Measurements from ENCODE around the gene CEACAM20. TPM values are rescaled to one million over a fixed set of nuclear protein-coding genes. Genes with fewer than 3 reads are reported as not detected.
A peak's percentile ranks its signal among the peaks of the same experiment; 100 is the strongest.
"Not testable (repeated sequence)": the region's sequence is repeated elsewhere in the genome, so short reads cannot be mapped to it uniquely, and the experiment has no call there.

CEACAM20 gene
- total RNA-seq, 1 donor = not detected

GRCh38 chr19:44496711-44497110, 32.8 kb downstream of the CEACAM20 start:
- no peak overlapping the region for H3K4me3 ChIP-seq (ENCODE audit: low read depth, low read length)
- TF ChIP-seq, protein P1, sequence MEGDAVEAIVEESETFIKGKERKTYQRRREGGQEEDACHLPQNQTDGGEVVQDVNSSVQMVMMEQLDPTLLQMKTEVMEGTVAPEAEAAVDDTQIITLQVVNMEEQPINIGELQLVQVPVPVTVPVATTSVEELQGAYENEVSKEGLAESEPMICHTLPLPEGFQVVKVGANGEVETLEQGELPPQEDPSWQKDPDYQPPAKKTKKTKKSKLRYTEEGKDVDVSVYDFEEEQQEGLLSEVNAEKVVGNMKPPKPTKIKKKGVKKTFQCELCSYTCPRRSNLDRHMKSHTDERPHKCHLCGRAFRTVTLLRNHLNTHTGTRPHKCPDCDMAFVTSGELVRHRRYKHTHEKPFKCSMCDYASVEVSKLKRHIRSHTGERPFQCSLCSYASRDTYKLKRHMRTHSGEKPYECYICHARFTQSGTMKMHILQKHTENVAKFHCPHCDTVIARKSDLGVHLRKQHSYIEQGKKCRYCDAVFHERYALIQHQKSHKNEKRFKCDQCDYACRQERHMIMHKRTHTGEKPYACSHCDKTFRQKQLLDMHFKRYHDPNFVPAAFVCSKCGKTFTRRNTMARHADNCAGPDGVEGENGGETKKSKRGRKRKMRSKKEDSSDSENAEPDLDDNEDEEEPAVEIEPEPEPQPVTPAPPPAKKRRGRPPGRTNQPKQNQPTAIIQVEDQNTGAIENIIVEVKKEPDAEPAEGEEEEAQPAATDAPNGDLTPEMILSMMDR (IDR thresholded peaks at IDR 0.05; ENCODE audit: insufficient read depth, low read depth, low read length) = no peak
- DNase-seq (ENCODE audit: low read depth) = no peak

DNA sequence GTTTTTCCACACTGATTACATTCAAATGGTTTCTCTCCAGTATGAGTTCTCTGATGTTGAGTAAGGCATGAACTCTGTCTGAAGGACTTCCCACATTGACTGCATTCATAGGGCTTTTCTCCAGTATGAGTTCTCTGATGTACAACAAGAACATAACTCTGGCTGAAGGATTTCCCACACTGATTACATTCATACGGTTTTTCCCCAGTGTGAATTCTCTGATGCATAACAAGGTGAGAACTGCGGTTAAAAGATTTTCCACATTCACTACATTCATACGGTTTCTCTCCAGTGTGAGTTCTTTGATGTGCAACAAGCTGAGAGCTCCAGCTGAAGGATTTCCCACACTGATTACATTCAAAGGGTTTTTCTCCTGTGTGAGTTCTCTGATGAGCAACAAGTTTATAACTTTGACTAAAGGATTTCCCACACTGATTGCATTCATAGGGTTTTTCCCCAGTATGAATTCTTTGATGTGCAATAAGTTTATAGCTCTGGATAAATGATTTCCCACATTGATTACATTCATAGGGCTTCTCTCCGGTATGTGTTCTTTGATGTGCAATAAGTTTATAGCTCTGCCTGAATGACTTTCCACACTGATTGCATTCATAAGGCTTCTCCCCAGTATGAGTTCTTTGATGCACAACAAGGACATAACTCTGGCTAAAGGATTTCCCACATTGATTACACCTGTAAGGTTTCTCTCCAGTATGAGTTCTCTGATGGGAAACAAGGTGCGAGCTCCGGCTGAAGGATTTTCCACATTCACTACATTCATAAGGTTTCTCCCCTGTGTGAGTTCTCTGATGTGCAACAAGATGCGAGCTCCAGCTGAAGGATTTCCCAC, 52.7 kb downstream of the CEACAM20 start:
- no peak overlapping the region for H3K4me3 ChIP-seq (ENCODE audit: low read depth, low read length)
- peak; percentile 19 for DNase-seq (ENCODE audit: low read depth)
- TF ChIP-seq, protein P1 (IDR thresholded peaks at IDR 0.05; ENCODE audit: insufficient read depth, low read depth, low read length) = no peak

DNA sequence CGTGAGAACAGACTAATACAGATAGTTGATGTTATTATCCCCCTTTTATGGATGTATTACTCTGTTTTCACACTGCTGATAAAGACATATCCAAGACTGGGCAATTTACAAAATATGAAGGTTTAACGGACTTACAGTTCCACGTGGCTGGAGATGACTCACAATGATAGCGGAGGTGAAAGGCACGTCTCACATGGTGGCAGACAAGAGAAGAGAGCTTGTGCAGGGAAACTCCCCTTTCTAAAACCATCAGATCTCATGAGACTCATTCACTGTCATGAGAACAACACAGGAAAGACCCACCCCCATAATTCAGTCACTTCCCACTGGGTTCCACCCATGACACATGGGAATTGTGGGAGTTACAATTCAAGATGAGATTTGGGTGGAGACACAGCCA, 60.7 kb downstream of the CEACAM20 start:
- DNase-seq (ENCODE audit: low read depth); H3K4me3 ChIP-seq (ENCODE audit: low read depth, low read length): not testable (repeated sequence)

DNA sequence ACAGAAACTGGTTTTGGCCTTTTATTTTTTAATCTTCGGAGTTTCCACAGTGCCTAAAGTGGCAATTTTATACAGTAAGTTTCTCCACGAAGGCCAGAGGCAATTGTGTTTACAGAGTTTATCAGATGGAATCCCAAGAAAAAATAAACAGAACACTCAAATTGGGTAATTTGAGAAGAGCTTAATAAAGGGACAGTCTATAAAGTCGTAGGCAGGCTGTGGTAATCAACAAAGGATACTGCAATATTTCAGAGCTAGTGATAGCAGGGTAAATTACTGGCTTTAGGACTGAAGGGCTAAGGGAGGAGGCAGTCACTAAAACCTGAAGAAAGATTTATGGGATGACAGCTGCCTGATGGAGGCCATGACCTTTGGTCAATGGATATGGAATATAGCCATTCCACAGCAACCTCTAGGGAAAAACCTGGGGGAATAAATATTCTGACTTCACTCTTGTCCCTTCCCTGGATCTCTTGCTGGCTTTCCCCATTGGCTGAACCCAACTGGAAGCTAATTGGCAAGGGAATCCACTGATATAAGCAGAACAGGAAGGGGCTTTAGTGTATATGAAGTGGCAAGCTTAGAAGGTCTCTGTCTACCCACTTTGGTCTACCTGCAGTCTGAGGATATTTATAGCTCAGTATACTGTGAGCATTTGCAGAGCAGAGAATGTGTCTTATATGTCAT, 66.7 kb downstream of the CEACAM20 start:
- DNase-seq (ENCODE audit: low read depth); H3K4me3 ChIP-seq (ENCODE audit: low read depth, low read length): not testable (repeated sequence)

Small RNA genes lying within 50 kb of the gene (small RNA-seq; reads per million reads assigned to genes)
- gene AC243964.1 = not detected

Other genes starting within 250 kb of the CEACAM20 start
- 4.8 and 8.2 TPM in 2 replicates for gene ZNF235, start 224.7 kb downstream of the CEACAM20 start, total RNA-seq
- 6.4 and 8.6 TPM in 2 replicates for gene ZNF112, start 173.0 kb downstream of the CEACAM20 start, total RNA-seq
- 1.6 and 3.9 TPM in 2 replicates for gene ZNF285, start 128.1 kb downstream of the CEACAM20 start, total RNA-seq
- gene ZNF229, start 81.2 kb downstream of the CEACAM20 start, total RNA-seq = 12.6 and 13.4 TPM in 2 replicates
- 6.4 and 9.5 TPM in 2 replicates for gene ZNF180, start 29.2 kb downstream of the CEACAM20 start, total RNA-seq
- gene IGSF23, start 83.9 kb upstream of the CEACAM20 start, total RNA-seq = 0.32 and 0.43 TPM in 2 replicates
- 114 and 156 TPM in 2 replicates for gene PVR, start 114.2 kb upstream of the CEACAM20 start, total RNA-seq
- gene CEACAM19, start 141.8 kb upstream of the CEACAM20 start, total RNA-seq = 2.6 and 5.6 TPM in 2 replicates
- under 0.01 and 0.32 TPM in 2 replicates for gene CEACAM16, start 169.5 kb upstream of the CEACAM20 start, total RNA-seq
- gene BCL3, start 219.0 kb upstream of the CEACAM20 start, total RNA-seq = 8.6 and 10.0 TPM in 2 replicates
- under 0.01 TPM in 2 replicates for gene CBLC, start 248.2 kb upstream of the CEACAM20 start, total RNA-seq

Measured in fibroblast of villous mesenchyme (primary cell).